HG02642 (cell line): ENCODE results near the gene BAZ2A.
A peak's percentile ranks its signal among the peaks of the same experiment; 100 is the strongest.
"Not testable (repeated sequence)": the region's sequence is repeated elsewhere in the genome, so short reads cannot be mapped to it uniquely, and the experiment has no call there.

Source experiments
- ATAC-seq: cut with Tn5 transposase; IDR thresholded peaks from one replicate; pipeline ENCODE4 v1.9.1; 2021; ENCODE audit warnings: mild to moderate bottlenecking; ENCODE audit not compliant: unreplicated experiment, poor library complexity

BAZ2A gene

GRCh38 chr12:56630180-56630632 lies at the start of gene BAZ2A:
BAZ2A (minus strand) TSS chr12:56630326; CDS start chr12:56617530, 12,796 bp downstream.
- peak; percentile 65 for ATAC-seq

DNA sequence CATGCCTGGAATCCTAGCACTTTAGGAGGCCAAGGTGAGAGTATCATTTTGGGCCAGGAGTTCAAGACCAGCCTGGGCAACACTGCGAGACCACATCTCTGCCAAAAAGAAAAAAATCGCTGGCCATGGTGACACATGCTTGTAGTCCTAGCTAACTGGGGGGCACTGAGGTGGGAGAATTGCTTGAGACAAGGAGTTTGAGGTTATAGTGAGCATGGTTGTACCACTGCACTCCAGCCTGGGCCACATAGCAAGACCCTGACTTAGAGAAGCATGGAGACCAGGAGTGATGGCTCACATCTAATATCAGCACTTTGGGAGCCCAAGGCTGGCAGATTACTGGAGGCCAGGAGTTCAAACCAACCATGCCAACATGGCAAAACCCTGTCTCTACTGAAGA lies 48.7 kb upstream of the BAZ2A start:
- no peak for ATAC-seq

DNA sequence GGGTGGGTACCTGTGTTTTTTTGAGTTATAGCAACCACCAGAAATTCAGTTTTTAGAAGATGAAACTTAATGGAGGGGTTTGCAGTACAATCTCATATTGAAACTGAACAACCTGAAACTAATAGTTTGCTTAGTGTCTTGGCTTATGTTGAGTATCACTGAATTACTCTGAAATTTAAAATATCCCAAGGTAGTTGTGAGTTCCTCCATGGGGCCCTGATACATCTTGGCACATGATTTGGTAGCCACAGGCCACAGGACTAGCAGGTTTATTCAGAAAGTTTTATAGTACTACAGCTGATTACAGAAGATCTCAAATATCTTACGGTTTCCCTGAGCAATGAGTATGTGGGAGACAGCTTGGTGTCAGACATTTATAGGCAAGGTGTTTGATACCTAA lies 47.6 kb upstream of the BAZ2A start:
- ATAC-seq: peak; percentile 64

- ATAC-seq: no peak
Observed at GRCh38 chr12:56676851-56677580, 46.9 kb upstream of the BAZ2A start.

DNA sequence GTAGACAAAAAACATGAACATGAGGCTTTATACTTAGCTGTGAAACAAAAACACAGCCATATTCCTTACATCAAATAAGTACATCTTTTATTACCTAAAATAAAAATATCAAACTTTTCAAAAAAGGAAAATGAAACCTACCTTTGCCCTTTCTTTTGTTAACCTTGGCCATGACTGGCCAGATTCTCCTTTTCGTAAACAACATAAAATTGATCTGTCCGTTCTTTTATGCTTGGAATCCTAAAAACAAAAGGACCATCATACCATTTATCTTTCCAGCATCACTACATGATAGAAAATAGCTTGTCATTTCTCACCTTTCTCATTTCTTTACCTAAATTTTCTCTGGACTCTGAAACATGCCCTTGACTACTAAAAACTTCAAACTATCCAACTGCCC lies 41.5 kb upstream of the BAZ2A start:
- ATAC-seq: no peak

DNA sequence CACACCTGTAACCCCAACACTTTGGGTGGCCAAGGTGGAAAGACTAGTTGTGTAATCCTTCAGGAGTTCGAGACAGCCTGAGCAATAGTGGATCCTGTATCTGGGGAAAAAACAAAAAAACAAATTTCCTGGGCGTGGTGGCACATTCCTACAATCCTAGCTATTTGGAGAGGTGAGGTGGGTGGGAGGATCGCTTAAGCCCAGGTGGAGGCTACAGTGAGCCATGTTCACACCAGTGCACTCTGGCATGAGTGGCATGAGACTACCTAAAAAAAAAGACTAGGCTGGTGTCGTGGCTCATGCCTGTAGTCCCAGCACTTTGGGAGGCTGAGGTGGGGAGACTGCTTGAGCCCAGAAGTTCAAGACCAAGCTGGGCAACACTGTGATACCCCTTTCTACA lies 40.7 kb upstream of the BAZ2A start:
- ATAC-seq: no peak

DNA sequence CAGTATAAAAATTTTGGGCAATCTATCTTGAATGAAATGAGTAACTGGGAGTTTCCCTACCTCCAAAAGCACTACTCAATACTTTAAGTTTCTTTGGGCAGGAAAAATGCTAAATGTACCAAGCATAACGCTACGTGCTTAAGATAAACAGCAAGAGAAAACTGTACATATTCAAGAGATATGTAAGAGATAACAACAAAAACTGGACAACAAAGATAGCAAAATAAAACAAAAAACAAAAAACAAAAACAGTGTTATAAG lies 38.0 kb upstream of the BAZ2A start:
- no peak for ATAC-seq

GRCh38 chr12:56661979-56662638 lies 32.0 kb upstream of the BAZ2A start:
- no peak for ATAC-seq

GRCh38 chr12:56661560-56661959 lies 31.4 kb upstream of the BAZ2A start:
- ATAC-seq: no peak

- ATAC-seq: no peak
Observed at GRCh38 chr12:56658921-56659320, 28.8 kb upstream of the BAZ2A start.

GRCh38 chr12:56657416-56658379 lies 27.6 kb upstream of the BAZ2A start:
- no peak for ATAC-seq

DNA sequence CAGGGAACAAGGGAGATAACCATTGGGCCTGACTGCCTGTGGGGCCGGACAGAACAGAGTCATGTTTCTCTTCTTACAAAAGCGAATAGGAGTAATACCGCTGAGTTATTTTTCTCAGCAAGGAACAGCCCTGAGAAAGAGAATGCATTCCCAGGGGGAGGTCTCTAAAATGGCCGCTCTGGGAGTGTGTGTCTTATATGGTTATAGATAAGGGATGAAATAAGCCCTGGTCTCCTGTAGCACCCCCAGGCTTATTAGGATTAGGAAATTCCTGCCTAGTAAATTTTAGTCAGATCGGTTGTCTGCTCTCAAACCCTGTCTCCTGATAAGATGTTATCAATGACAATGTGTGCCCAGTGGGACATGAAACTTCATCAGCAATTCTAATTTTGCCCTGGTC lies 23.7 kb upstream of the BAZ2A start:
- ATAC-seq: not testable (repeated sequence)

GRCh38 chr12:56648023-56648422 lies 17.9 kb upstream of the BAZ2A start:
- ATAC-seq: not testable (repeated sequence)

DNA sequence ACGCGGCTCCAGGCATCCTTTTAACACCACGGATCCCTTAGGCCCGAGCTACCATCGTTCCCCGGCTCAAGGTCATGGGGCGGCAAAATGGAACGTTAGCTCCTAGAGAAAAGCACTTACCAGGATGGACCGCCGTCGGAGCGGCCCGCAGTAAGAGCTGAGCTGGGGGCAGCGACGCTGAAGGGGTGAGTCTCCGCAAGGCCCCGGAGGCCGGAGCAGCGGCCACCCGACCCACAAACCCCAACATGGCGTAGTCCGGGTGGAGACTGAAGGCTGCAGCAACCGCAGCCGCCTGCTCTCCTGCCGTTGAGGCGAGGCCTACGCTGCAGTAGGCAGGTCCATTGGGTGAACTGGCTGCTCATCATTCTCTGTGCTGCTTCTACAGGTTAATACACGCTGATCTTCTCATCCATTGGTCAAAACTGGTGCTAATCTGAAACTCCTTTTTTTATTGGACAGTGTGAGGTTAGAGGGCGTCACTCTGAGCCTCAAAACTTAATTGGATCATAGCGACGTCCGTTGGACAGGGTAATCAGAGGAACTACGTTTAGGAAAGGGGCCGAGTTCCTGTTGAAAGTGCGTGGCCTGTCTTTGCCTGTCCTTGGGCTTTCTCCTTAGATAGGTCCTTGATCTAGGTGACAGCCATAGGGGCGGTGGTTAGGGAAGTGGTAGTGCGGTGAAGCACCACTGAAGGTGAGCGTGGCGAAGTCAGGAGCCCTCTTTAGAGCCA lies 15.8 kb upstream of the BAZ2A start, which contains the start of gene ATP5F1B:
ATP5F1B (minus strand) TSS at position 268 of the 730 bp plus-strand sequence; CDS start at position 247, 21 bp downstream.
- ATAC-seq: peak; percentile 99

DNA sequence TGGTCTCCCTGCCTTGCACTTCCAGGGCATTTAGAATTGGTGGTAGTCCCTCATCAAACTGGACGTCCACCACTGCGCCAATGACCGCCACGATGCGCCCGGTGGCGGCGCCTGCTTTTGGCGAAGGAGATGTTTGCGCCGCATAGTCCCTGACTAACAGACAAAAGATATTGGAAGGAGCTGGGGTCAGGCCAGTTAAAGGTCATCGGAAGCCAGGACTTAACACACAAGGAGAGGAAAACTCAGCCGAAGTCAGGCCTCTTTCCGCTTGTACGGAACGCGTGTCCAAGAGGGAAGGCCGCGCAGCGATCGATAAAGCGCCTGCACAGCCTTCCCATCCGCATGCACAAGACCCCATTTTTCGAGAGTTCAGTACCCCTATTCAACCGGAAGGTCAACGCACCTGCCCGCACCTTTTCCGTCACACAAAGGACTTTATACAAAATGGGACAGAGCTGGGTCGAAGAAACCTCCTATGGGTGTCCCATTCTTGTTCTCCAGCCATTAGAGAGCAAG lies 15.1 kb upstream of the BAZ2A start:
- ATAC-seq: no peak

GRCh38 chr12:56644654-56645053 lies 14.5 kb upstream of the BAZ2A start:
- no peak for ATAC-seq

DNA sequence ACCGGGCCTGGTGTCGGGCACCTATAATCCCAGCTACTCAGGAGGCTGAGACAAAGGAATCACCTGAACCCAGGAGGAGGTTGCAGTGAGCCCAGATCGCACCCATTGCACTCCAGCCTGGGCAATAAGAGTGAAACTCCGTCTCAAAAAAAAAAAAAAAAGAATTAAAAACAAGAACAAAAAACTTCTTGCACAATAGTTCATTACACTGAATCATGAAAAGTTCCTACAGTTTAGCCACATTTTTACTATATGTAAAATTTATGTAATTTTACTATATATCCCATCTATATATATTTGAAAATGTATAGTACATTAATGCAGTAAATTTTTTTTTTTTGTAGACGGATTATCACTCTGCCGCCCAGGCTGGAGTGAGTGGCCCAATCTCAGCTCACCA lies 11.1 kb upstream of the BAZ2A start:
- no peak for ATAC-seq

GRCh38 chr12:56637621-56638020 lies 7.5 kb upstream of the BAZ2A start:
- ATAC-seq: no peak

DNA sequence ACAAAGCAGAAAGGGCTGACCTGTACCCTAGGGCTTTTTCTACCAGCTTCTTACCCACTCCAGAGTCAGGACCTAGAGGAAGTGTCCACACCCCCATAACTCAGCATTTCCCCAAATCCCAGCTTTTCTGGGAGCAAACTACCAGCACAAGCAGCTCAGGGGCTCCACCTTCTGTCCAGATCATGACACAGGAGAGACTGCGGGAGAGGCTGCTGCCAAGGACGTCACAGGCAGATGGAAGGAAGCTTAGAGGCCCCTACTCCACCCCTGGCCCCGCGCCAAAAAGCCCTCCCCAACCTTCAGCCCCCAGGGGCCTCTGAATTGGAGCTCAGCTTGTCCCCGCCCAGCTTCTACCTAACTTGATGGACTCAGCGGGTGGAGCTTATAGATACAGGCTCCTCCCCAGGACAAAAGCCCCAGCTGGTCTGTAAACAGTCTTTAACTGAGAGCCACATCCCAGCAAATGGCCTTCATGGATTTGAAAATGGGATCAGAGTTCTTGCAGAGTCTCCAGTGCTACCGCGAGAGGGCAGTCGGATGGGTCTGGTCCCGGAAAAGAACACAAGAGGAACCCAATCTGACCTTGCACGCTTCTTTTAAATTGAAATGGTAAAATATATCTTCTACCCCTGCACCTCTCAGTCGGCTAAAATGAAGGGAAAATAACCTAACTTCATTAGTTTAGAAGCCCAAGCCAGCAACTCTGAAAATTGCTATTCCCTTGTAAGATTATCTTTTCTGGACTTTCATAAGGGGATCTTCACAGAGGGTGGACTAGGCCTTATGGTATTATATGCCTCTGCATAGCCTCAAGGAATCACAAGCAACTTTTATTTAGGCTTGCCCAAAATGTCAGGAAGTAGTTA lies 6.8 kb upstream of the BAZ2A start:
- ATAC-seq: peak; percentile 59
